HCT116 (cell line): ENCODE results near the gene DOCK3.

ENCODE experiments used
- CEBPB ChIP-seq: IDR thresholded peaks from 2 replicates; pipeline ENCODE4 v1.6.1; 2012; ENCODE audit warnings: low read depth
- CTCF ChIP-seq, 3 experiments: fragments of 200-600 bp in 1 of 3; sonication (generic) in 1 of 3; IDR thresholded peaks in 2 of 3; conservative IDR thresholded peaks in 1 of 3; 2 replicates each; pipeline ENCODE4 v1.5.1; 2012 to 2017; ENCODE audit warnings: low read depth in 2 of 3, low read length in 2 of 3, antibody characterized with exemption in 1 of 3, borderline replicate concordance in 1 of 3, control low read depth in 1 of 3, mild to moderate bottlenecking in 1 of 3, mixed read lengths in 1 of 3, mixed run types in 1 of 3, moderate library complexity in 1 of 3; ENCODE audit not compliant: insufficient read depth in 1 of 3
- POLR2A ChIP-seq: IDR thresholded peaks from 2 replicates; pipeline ENCODE4 v1.7.0; 2011; ENCODE audit warnings: borderline replicate concordance; ENCODE audit not compliant: insufficient read depth, insufficient read length; ENCODE audit errors: extremely low read depth
- POLR2AphosphoS5 ChIP-seq: IDR thresholded peaks from 2 replicates; pipeline ENCODE4 v1.6.1; 2011; ENCODE audit warnings: mild to moderate bottlenecking, low read depth, low read length, moderate library complexity
- SP1 ChIP-seq: IDR thresholded peaks from 2 replicates; pipeline ENCODE4 v1.6.1; 2012; ENCODE audit warnings: low read depth

- no peak for TF ChIP-seq POLR2A
- TF ChIP-seq POLR2AphosphoS5: no peak
- 0 out of 6 replicates have a peak, but pooled peaks of 1 of the 3 experiments have one; percentile 6 for TF ChIP-seq CTCF (IDR thresholded peaks at IDR 0.05 in 2 of 3, conservative IDR thresholded peaks at IDR 0.05 in 1 of 3; ENCODE audit: borderline replicate concordance in 1 of 3, insufficient read depth in 1 of 3, low read depth in 2 of 3, low read length in 2 of 3)
- no peak for TF ChIP-seq CEBPB
- TF ChIP-seq SP1: no peak
These were observed 14.3 kb upstream of the DOCK3 start for GRCh38 chr3:50660386-50660785.
